K562 (cell line): Measurements from ENCODE around the gene DOK4. TPM values are rescaled to one million over a fixed set of nuclear protein-coding genes. Genes with fewer than 3 reads are reported as not detected.

Experiments
- ARHGAP35 ChIP-seq: fragments of 450-650 bp; IDR thresholded peaks from 2 replicates; pipeline ENCODE4 v1.6.1; 2018; ENCODE audit not compliant: partially characterized antibody
- ATF7 ChIP-seq: fragments of 450-650 bp; IDR thresholded peaks from 2 replicates; pipeline ENCODE4 v1.7.1; 2014; ENCODE audit warnings: mild to moderate bottlenecking, moderate library complexity
- CAMTA2 ChIP-seq: fragments of 250-450 bp; sonication (Bioruptor Pico); conservative IDR thresholded peaks from 2 replicates; pipeline ENCODE4 v1.5.1; 2022
- CBFA2T2 ChIP-seq: fragments of 450-650 bp; conservative IDR thresholded peaks from 2 replicates; pipeline ENCODE4 v1.6.1; 2017; ENCODE audit warnings: mild to moderate bottlenecking
- CSDE1 ChIP-seq, 2 experiments: fragments of 450-650 bp; IDR thresholded peaks; 2 replicates each; pipeline ENCODE4 v1.6.1; 2016; ENCODE audit warnings: mild to moderate bottlenecking in 1 of 2
- DEAF1 ChIP-seq: fragments of 450-650 bp; formaldehyde crosslinking; IDR thresholded peaks from 2 replicates; pipeline ENCODE4 v1.4.0; 2020; ENCODE audit warnings: mild to moderate bottlenecking, moderate library complexity
- HIVEP1 ChIP-seq: fragments of 250-450 bp; sonication (Bioruptor Pico); IDR thresholded peaks from 2 replicates; pipeline ENCODE4 v1.4.0; 2020; ENCODE audit warnings: mild to moderate bottlenecking
- HLTF ChIP-seq: fragments of 450-650 bp; IDR thresholded peaks from 2 replicates; pipeline ENCODE4 v1.6.1; 2016
- MAX ChIP-seq: sonication (generic); formaldehyde crosslinking; IDR thresholded peaks from 2 replicates; pipeline ENCODE4 v1.9.0; 2022; ENCODE audit warnings: mild to moderate bottlenecking, missing genetic modification reagents
- MCM3 ChIP-seq: fragments of 450-650 bp; IDR thresholded peaks from 2 replicates; pipeline ENCODE4 v1.6.1; 2016
- NCOA1 ChIP-seq: fragments of 450-650 bp; IDR thresholded peaks from 2 replicates; pipeline ENCODE4 v1.6.1; 2016; ENCODE audit warnings: low read depth
- NCOA2 ChIP-seq, 2 experiments: fragments of 450-650 bp; IDR thresholded peaks; 2 replicates each; pipeline ENCODE4 v1.6.1; 2018; ENCODE audit warnings: mild to moderate bottlenecking in 2 of 2, moderate library complexity in 1 of 2; ENCODE audit not compliant: partially characterized antibody in 2 of 2
- NFE2 ChIP-seq: IDR thresholded peaks from 2 replicates; pipeline ENCODE4 v1.6.1; 2014; ENCODE audit warnings: antibody characterized with exemption, low read depth
- NFYB ChIP-seq: IDR thresholded peaks from 2 replicates; pipeline ENCODE4 v1.6.1; 2011; ENCODE audit warnings: mild to moderate bottlenecking, moderate library complexity; ENCODE audit not compliant: insufficient read length; ENCODE audit errors: extremely low read depth
- NUFIP1 ChIP-seq: fragments of 450-650 bp; IDR thresholded peaks from 2 replicates; pipeline ENCODE4 v1.6.1; 2018; ENCODE audit not compliant: partially characterized antibody
- SIN3B ChIP-seq: fragments of 450-650 bp; IDR thresholded peaks from 2 replicates; pipeline ENCODE4 v1.6.1; 2017; ENCODE audit warnings: low read depth, mild to moderate bottlenecking, moderate library complexity
- SREBF1 ChIP-seq: fragments of 150-350 bp; IDR thresholded peaks from 2 replicates; pipeline ENCODE4 v1.6.1; 2014; ENCODE audit warnings: antibody characterized with exemption, low read depth, low read length, borderline replicate concordance
- TEAD2 ChIP-seq: fragments of 450-650 bp; IDR thresholded peaks from 2 replicates; pipeline ENCODE4 v1.6.1; 2016; ENCODE audit warnings: missing genetic modification characterization, control low read depth, missing compliant biosample characterization
- ZBTB12 ChIP-seq: fragments of 250-450 bp; sonication (Bioruptor Pico); IDR thresholded peaks from 2 replicates; pipeline ENCODE4 v1.4.0; 2020
- ZNF354B ChIP-seq: fragments of 250-450 bp; sonication (Bioruptor Pico); IDR thresholded peaks from 2 replicates; pipeline ENCODE4 v1.4.0; 2020
- polyA plus RNA-seq, 8 experiments: library from polyadenylated mRNA; depleted of rRNA in 4 of 8; stranded (reverse) in 5 of 8; unstranded in 3 of 8; fragments of >200 nt; fragmentation: Nextera tagmentation in 2 of 8; fragmentation: Illumina TruSeq in 1 of 8; extraction: Ambion mirVana in 2 of 8; extraction: Trizol in 1 of 8; gene quantifications; 2 replicates each; pipeline versions ENCODE4 v1.2.1 to v1.2.3, GENCODE V29; 2011 to 2014; ENCODE audit warnings: inconsistent platforms in 1 of 8, missing spikeins in 1 of 8
- total RNA-seq, 7 experiments: library from RNA; depleted of rRNA in 6 of 7; stranded (reverse); fragments of >200 nt in 6 of 7; fragmentation: Illumina TruSeq in 2 of 7; extraction: Trizol in 2 of 7; gene quantifications; 2 replicates each; pipeline versions ENCODE4 v1.2.1 to v1.2.3, GENCODE V29; 2011 to 2021; ENCODE audit warnings: low replicate concordance in 1 of 7
- TF ChIP-seq, protein P1 (sequence below): fragments of 450-650 bp; IDR thresholded peaks from 2 replicates; pipeline ENCODE4 v1.6.1; 2016; ENCODE audit warnings: mild to moderate bottlenecking
- TF ChIP-seq, protein P2 (sequence below): sonication (generic); formaldehyde crosslinking; IDR thresholded peaks from 2 replicates; pipeline ENCODE4 v1.9.0; 2022; ENCODE audit warnings: mild to moderate bottlenecking, missing genetic modification reagents
- TF ChIP-seq, protein P3 (sequence below): fragments of 450-650 bp; formaldehyde crosslinking; conservative IDR thresholded peaks from 2 replicates; pipeline ENCODE4 v1.4.0; 2022; ENCODE audit warnings: mild to moderate bottlenecking, missing genetic modification characterization

The DOK4 gene
- total and polyA plus RNA-seq, 9 of the 15 experiments (the other 6 are each of a cell fraction or from before 2014, with no cell fraction given): 0.10 to 14.4 (median 8.3) TPM

GRCh38 chr16:57462209-57462977 lies 23.9 kb downstream of the DOK4 start, which contains the start of gene POLR2C (continued):
- TF ChIP-seq, protein P1, sequence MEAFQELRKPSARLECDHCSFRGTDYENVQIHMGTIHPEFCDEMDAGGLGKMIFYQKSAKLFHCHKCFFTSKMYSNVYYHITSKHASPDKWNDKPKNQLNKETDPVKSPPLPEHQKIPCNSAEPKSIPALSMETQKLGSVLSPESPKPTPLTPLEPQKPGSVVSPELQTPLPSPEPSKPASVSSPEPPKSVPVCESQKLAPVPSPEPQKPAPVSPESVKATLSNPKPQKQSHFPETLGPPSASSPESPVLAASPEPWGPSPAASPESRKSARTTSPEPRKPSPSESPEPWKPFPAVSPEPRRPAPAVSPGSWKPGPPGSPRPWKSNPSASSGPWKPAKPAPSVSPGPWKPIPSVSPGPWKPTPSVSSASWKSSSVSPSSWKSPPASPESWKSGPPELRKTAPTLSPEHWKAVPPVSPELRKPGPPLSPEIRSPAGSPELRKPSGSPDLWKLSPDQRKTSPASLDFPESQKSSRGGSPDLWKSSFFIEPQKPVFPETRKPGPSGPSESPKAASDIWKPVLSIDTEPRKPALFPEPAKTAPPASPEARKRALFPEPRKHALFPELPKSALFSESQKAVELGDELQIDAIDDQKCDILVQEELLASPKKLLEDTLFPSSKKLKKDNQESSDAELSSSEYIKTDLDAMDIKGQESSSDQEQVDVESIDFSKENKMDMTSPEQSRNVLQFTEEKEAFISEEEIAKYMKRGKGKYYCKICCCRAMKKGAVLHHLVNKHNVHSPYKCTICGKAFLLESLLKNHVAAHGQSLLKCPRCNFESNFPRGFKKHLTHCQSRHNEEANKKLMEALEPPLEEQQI: peak; percentile 66
- TF ChIP-seq ZBTB12 (CRISPR knock-in tag) (0 out of 2 replicates have a peak, but pooled peaks have one; percentile 25), HLTF (no peak), ZNF354B (CRISPR knock-in tag) (no peak), NFE2 (peak; percentile 51; the same call in 1 of the 2 replicates), MAX (no peak; the same call in none of the 2 replicates), SIN3B (peak; percentile 89), HIVEP1 (no peak), ATF7 (peak; percentile 76), NCOA1 (no peak), DEAF1 (0 out of 2 replicates have a peak, but pooled peaks have one; percentile 28), SREBF1 (no peak), CAMTA2 (no peak), CBFA2T2 (no peak), NUFIP1 (no peak), MCM3 (no peak), ARHGAP35 (no peak), NFYB (no peak), CSDE1 (IDR thresholded peaks at IDR 0.05) (peak in 1 of 2 experiments; percentile 48; a peak in 1 of 4 replicates), TEAD2 (no peak), NCOA2 (IDR thresholded peaks at IDR 0.05; ENCODE audit: partially characterized antibody in 2 of 2) (no peak)
- TF ChIP-seq, protein P2, sequence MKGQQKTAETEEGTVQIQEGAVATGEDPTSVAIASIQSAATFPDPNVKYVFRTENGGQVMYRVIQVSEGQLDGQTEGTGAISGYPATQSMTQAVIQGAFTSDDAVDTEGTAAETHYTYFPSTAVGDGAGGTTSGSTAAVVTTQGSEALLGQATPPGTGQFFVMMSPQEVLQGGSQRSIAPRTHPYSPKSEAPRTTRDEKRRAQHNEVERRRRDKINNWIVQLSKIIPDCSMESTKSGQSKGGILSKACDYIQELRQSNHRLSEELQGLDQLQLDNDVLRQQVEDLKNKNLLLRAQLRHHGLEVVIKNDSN (CRISPR knock-in tag): no peak
- TF ChIP-seq, protein P3, sequence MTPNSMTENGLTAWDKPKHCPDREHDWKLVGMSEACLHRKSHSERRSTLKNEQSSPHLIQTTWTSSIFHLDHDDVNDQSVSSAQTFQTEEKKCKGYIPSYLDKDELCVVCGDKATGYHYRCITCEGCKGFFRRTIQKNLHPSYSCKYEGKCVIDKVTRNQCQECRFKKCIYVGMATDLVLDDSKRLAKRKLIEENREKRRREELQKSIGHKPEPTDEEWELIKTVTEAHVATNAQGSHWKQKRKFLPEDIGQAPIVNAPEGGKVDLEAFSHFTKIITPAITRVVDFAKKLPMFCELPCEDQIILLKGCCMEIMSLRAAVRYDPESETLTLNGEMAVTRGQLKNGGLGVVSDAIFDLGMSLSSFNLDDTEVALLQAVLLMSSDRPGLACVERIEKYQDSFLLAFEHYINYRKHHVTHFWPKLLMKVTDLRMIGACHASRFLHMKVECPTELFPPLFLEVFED (CRISPR knock-in tag): no peak; the same call in 1 of the 2 replicates
